C4-2B (cell line): ENCODE data around the gene EPHB2.

Experiments
- H3K27ac ChIP-seq: fragments of 450-650 bp; 2 replicates; pipeline ENCODE4 v1.5.1; 2017
- CTCF ChIP-seq: fragments of 450-650 bp; conservative IDR thresholded peaks from 2 replicates; pipeline ENCODE4 v1.5.1; 2017; ENCODE audit warnings: mild to moderate bottlenecking
- ZFX ChIP-seq: fragments of 450-650 bp; IDR thresholded peaks from 2 replicates; pipeline ENCODE4 v1.6.1; 2017

The EPHB2 gene

GRCh38 chr1:22809783-22810182, 99.1 kb downstream of the EPHB2 start:
- H3K27ac ChIP-seq = no peak overlapping the region

GRCh38 chr1:22810378-22810777, 99.7 kb downstream of the EPHB2 start:
- no peak overlapping the region for H3K27ac ChIP-seq
- TF ChIP-seq CTCF (no peak), ZFX (no peak)

More at GRCh38 chr1:22809783-22810182, 99.1 kb downstream of the EPHB2 start:
- TF ChIP-seq ZFX = no peak
- TF ChIP-seq CTCF = no peak

- no peak overlapping the region for H3K27ac ChIP-seq
- TF ChIP-seq CTCF = no peak
- TF ChIP-seq ZFX = no peak
Observed at GRCh38 chr1:22812092-22812880, 101.6 kb downstream of the EPHB2 start.

- no peak overlapping the region for H3K27ac ChIP-seq
- TF ChIP-seq ZFX (no peak), CTCF (no peak)
Observed at GRCh38 chr1:22812993-22813790, 102.6 kb downstream of the EPHB2 start.

DNA sequence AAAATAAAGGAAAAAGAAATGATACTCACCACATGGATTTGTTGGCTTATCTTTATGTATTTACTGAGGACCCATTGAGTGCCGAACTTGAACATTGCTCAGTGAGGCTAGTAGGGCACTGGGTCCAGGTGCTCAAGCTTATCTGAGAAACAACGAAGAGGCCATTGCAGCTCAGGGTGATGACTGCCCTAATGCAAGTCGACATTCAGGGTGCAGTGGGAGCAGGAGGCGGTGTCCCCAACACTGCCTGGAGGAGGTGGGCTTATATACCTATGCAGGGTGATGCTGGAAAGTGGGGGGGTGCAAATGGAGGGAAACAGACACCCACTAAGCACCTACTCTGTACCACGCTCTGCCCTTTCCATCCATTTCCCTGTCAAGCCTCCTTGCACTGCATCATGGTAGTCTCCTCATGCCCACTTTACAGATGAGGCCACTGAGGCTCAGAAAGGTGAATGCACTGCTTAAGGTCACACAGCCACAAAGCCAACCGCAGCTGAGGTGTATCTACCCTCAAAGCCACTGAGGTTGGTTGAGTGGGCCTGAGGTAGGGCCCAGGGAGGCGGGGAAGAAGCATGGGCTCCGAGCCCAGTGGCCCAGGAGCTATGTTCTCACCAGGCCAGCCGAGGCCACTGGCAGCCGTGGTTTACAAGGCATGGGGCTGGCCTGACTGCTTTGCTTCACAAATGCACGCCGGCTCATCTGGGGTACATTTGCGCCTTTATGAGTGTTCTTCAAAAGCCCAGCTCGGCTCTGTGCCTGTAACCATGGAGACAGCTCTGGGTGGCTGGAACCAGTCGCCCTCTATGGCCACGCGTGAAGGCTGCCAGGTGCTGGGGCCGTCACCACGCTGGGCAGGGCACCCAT, 103.8 kb downstream of the EPHB2 start:
- H3K27ac ChIP-seq = no peak overlapping the region
- TF ChIP-seq CTCF (no peak), ZFX (no peak)

DNA sequence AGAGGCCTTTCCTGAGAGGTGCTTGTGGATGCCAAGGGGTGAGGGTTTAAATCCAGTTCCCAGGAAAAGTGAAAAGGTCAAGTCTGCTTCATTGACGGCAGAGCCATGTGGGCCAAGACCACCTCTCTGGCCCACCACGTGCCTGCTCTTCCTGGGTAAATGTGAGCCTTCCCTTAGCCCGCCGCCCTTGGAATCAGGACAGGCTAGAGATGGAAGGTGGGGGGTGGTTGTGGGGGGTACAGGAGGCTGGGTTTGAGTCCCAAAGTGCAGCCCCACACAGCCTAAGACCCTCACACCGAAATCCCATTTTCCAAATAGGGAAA, 104.4 kb downstream of the EPHB2 start:
- H3K27ac ChIP-seq = no peak overlapping the region
- TF ChIP-seq CTCF (no peak), ZFX (no peak)
